ENCODE data around the gene DAND5.

- TF ChIP-seq, protein P1, sequence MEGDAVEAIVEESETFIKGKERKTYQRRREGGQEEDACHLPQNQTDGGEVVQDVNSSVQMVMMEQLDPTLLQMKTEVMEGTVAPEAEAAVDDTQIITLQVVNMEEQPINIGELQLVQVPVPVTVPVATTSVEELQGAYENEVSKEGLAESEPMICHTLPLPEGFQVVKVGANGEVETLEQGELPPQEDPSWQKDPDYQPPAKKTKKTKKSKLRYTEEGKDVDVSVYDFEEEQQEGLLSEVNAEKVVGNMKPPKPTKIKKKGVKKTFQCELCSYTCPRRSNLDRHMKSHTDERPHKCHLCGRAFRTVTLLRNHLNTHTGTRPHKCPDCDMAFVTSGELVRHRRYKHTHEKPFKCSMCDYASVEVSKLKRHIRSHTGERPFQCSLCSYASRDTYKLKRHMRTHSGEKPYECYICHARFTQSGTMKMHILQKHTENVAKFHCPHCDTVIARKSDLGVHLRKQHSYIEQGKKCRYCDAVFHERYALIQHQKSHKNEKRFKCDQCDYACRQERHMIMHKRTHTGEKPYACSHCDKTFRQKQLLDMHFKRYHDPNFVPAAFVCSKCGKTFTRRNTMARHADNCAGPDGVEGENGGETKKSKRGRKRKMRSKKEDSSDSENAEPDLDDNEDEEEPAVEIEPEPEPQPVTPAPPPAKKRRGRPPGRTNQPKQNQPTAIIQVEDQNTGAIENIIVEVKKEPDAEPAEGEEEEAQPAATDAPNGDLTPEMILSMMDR (IDR thresholded peaks at IDR 0.05), result no peak
- TF ChIP-seq ZFX (IDR thresholded peaks at IDR 0.05; ENCODE audit: borderline replicate concordance), result no peak
These were observed 46.2 kb downstream of the DAND5 start for GRCh38 chr19:13015361-13016223.
